ENCODE data around the gene B4GALT1. TPM values are rescaled to one million over a fixed set of nuclear protein-coding genes. Genes with fewer than 3 reads are reported as not detected.

B4GALT1 gene
- total and polyA plus RNA-seq, 2 of the 8 experiments (the other 6 are each of a cell fraction or from before 2014, with no cell fraction given): 12.8 to 18.2 TPM

DNA sequence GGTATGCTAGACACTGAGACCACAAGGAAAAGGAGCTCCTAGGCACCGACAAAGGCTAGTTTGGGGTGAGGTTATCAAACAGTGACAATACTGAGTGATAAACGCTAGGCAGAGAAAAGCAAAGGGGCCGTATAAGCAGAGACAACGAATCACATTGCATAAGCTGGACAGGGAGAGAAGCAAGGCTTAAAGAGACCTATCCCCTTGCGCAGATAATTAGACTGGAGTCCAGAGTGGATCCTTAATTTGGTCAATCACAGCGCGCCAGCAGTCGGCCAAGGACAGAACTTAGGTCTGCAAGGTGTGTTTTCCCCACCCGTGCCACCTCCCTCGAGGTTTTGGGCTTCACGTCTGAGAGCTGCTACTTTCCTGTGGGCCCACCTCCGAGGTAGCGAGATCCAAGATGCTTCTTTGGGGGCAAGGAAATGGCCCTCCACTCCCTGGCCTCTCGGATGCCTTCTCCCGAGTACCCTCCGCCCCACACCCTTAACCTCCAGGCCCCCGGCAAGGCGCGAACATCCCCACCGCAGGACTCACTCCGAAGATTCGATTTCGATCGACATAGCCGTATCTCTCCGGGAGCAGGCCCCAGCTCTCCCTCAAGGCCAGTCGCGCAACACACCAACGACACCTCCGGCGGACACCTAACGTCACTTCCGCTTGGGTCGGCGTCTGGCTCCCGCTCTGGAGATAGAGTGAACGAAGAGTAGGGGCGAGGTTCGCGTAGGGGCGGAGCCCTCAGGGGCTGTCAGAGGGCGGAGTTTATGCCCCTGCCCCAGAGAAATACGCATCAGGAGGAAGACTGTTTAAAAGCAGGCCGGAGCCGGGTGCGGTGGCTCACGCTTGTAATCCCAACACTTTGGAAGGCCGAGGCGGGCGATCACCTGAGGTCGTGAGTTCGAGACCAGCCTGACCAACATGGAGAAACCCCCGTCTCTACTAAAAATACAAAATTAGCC lies 90.8 kb downstream of the B4GALT1 start, which contains the start of gene SMU1 (continued):
- TF ChIP-seq, protein P1, sequence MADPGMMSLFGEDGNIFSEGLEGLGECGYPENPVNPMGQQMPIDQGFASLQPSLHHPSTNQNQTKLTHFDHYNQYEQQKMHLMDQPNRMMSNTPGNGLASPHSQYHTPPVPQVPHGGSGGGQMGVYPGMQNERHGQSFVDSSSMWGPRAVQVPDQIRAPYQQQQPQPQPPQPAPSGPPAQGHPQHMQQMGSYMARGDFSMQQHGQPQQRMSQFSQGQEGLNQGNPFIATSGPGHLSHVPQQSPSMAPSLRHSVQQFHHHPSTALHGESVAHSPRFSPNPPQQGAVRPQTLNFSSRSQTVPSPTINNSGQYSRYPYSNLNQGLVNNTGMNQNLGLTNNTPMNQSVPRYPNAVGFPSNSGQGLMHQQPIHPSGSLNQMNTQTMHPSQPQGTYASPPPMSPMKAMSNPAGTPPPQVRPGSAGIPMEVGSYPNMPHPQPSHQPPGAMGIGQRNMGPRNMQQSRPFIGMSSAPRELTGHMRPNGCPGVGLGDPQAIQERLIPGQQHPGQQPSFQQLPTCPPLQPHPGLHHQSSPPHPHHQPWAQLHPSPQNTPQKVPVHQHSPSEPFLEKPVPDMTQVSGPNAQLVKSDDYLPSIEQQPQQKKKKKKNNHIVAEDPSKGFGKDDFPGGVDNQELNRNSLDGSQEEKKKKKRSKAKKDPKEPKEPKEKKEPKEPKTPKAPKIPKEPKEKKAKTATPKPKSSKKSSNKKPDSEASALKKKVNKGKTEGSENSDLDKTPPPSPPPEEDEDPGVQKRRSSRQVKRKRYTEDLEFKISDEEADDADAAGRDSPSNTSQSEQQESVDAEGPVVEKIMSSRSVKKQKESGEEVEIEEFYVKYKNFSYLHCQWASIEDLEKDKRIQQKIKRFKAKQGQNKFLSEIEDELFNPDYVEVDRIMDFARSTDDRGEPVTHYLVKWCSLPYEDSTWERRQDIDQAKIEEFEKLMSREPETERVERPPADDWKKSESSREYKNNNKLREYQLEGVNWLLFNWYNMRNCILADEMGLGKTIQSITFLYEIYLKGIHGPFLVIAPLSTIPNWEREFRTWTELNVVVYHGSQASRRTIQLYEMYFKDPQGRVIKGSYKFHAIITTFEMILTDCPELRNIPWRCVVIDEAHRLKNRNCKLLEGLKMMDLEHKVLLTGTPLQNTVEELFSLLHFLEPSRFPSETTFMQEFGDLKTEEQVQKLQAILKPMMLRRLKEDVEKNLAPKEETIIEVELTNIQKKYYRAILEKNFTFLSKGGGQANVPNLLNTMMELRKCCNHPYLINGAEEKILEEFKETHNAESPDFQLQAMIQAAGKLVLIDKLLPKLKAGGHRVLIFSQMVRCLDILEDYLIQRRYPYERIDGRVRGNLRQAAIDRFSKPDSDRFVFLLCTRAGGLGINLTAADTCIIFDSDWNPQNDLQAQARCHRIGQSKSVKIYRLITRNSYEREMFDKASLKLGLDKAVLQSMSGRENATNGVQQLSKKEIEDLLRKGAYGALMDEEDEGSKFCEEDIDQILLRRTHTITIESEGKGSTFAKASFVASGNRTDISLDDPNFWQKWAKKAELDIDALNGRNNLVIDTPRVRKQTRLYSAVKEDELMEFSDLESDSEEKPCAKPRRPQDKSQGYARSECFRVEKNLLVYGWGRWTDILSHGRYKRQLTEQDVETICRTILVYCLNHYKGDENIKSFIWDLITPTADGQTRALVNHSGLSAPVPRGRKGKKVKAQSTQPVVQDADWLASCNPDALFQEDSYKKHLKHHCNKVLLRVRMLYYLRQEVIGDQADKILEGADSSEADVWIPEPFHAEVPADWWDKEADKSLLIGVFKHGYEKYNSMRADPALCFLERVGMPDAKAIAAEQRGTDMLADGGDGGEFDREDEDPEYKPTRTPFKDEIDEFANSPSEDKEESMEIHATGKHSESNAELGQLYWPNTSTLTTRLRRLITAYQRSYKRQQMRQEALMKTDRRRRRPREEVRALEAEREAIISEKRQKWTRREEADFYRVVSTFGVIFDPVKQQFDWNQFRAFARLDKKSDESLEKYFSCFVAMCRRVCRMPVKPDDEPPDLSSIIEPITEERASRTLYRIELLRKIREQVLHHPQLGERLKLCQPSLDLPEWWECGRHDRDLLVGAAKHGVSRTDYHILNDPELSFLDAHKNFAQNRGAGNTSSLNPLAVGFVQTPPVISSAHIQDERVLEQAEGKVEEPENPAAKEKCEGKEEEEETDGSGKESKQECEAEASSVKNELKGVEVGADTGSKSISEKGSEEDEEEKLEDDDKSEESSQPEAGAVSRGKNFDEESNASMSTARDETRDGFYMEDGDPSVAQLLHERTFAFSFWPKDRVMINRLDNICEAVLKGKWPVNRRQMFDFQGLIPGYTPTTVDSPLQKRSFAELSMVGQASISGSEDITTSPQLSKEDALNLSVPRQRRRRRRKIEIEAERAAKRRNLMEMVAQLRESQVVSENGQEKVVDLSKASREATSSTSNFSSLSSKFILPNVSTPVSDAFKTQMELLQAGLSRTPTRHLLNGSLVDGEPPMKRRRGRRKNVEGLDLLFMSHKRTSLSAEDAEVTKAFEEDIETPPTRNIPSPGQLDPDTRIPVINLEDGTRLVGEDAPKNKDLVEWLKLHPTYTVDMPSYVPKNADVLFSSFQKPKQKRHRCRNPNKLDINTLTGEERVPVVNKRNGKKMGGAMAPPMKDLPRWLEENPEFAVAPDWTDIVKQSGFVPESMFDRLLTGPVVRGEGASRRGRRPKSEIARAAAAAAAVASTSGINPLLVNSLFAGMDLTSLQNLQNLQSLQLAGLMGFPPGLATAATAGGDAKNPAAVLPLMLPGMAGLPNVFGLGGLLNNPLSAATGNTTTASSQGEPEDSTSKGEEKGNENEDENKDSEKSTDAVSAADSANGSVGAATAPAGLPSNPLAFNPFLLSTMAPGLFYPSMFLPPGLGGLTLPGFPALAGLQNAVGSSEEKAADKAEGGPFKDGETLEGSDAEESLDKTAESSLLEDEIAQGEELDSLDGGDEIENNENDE (IDR thresholded peaks at IDR 0.05; ENCODE audit: insufficient replicate concordance, low read length): no peak
- TF ChIP-seq SIX5 (IDR thresholded peaks at IDR 0.05; ENCODE audit: low read depth, low read length): 0 out of 2 replicates have a peak, but pooled peaks have one; percentile 21
- no peak for TF ChIP-seq EP300 (IDR thresholded peaks at IDR 0.05; ENCODE audit: borderline replicate concordance in 1 of 2, low read depth in 2 of 2, low read length in 2 of 2)
- peak; percentile 70; the same call in 1 of the 2 replicates for TF ChIP-seq SRF (IDR thresholded peaks at IDR 0.05; ENCODE audit: low read depth, low read length)
- no peak for TF ChIP-seq NANOG (IDR thresholded peaks at IDR 0.05; ENCODE audit: insufficient read depth, low read depth, low read length, poor library complexity, severe bottlenecking)
- TF ChIP-seq, protein P2, sequence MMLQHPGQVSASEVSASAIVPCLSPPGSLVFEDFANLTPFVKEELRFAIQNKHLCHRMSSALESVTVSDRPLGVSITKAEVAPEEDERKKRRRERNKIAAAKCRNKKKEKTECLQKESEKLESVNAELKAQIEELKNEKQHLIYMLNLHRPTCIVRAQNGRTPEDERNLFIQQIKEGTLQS (IDR thresholded peaks at IDR 0.05; ENCODE audit: insufficient read depth, low read depth, low read length): peak; percentile 83
- no peak for TF ChIP-seq BACH1 (IDR thresholded peaks at IDR 0.05; ENCODE audit: low read length)
- TF ChIP-seq CEBPB (IDR thresholded peaks at IDR 0.05; ENCODE audit: low read depth, low read length): no peak
